ENCODE data around the gene RAB8A.

RAB8A gene

DNA sequence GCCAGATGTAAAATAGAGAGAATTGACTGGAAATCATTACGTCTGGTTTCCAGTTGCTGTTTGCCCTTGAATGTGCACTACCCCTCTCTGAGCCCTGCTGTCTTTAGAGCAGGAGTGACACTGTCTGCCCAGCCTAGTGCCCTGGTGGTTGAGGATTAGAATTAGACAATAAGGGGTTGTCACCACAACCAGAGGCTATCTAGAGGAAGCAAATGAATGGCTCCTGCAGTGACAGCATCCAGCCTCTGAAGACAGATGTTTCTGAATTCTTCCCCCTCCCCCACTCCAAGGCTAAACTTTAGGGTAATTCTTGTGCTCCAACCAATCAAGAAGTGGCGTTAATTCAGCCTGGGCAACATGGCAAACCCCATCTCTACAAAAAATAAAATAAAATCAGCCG lies 2.0 kb downstream of the RAB8A start:
- no peak for DNase-seq

DNA sequence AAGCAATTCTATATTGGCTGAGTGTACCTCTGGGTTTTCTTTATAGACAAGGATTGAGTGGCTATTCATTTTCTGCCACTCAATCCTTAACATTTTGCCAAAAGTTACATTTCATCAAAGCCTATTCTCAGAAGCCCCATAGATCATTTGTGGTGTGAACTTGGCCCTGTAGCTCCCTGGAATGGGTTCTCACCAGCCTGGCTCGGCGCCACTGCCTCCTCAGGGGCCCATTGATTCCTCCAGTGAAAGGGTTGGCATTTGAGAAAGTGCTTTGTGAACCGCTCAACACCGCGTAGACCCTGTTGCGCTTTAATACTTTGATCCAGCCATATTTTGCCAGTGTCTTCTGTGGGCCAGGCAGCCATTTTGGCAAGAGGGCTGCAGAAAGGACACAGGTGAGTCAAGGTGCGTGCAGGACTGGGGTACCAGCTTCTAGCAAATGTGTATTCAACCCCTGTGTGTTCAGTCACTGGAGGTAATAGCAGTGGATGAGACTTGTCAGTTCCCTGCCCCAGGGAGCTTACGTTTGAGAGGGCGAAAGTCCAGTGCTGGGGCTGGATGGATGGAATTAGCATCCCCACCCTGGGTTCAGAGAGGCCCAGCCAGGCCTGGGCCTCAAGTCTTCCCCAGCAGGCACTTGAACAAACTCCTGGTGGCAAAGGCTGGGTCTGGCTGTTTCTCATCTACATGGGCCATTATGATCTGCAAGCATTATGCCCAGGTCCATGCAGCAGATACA lies 3.8 kb downstream of the RAB8A start:
- no peak for DNase-seq

DNA sequence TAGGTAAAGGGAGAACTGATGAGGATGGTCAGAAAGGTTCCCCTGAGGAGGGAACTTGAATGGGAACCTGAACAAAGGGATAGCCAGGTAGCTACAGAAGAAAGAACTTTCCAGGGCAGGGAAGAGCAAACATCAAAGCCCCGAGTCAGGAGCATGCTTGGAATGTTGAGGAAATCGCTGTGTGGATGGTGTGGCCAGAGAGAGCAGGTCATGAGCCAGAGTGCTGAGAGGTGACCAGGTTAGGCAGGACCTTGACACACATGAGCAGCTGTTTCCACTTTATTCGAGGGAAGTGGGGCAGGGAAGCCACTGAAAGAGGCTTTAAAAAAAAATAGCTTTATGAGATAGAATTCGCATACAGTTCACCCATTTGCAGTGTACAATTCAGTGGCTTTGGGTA lies 4.4 kb downstream of the RAB8A start:
- no peak for DNase-seq

DNA sequence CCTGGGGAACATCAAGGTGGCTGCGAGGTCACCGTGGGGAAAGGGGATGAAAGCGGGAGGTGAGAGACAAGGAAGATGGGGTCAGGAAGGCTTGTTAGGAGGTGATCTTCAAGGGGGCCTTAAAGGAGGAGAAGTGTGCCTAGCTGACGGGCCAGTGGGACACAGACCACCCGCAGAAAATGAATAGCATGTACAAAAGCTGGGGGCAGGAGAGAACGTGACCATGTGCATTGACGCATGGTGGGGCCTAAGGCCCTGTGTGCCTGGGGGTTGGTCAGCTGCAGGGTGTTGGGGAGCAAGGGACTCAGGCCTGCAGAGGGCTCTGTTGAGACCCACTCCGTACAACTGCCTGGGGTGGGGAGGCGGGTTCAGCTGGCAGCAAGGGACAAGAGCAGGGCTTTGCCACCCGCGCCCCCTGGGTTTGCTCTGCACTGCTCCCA lies 5.9 kb downstream of the RAB8A start:
- no peak for DNase-seq

DNA sequence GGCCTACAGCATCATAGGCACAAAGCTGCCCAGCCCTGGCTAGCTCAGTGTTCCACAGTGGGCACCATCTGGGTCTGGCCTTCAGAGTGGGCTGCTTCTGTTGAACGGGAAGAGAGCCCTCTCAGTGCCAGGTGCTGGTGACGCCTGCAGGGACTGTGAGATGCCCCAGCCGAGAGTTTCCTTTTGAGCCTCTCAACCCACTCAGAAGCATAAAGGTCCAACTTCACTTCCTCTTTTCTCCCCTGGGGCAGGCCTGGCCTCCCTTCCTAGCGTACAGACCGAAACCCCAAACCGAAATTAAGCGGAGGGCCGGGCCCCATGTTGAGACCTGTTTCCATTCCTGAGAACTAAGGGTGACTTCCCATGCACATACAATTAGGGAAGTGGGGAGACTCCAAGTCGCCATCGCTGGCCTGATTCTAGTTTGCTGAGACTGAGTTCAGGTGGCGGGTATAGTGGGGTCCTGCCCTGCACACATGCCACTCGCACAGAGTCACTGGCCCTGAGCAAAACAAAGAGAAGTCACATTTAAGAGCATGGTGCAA lies 6.9 kb downstream of the RAB8A start:
- DNase-seq: peak; percentile 35 to 86

DNA sequence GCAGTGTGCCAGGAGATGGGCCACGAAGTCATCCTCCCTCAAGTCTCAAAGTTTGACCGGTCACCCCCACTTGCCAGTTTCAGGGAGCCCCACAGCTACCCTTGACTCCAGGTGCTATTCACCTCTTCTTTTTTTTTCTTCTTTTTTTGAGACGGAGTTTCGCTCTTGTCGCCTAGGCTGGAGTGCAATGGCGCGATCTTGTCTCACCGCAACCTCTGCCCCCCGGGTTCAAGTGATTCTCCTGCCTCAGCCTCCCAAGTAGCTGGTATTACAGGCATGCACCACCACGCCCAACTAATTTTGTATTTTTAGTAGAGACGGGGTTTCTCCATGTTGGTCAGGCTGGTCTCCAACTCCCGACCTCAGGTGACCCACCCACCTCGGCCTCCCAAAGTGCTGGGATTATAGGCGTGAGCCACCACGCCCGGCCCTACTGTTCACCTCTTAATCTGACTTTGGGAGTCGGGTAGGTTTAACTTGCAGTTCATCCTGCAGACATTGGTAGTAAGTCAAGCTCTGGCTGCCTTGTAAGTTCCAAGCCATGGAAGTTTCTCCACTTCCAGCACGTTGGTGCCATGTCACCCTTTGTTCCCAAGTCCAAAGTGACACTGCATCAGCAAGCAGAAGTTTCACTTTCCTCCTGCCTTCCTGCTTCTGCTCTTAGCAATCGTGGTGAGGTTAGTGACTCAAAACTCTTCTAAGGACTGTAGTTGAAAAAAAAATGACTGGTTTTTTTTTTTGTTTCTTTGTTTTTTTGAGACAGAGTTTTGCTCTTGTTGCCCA lies 7.6 kb downstream of the RAB8A start:
- DNase-seq: peak in 1 of 2 donors; percentile 65

DNA sequence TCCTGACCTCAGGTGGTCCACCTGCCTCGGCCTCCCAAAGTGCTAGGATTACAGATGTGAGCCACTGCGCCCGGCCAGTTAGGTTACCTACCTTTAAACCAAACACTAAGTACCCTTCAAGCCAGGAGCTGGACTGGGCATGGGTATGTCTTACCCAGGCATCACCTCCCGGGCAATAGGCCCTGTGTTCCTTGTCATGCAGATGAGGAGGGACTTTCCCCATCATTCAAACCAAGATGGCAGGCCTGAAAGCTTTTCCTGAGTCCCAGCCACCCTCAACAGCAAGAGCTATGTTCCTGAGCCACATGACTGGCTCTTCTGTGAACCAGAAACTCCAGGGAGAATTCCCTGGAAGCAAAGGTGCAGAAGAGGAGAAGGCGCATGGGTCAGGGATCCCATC lies 9.5 kb downstream of the RAB8A start:
- DNase-seq: no peak

DNA sequence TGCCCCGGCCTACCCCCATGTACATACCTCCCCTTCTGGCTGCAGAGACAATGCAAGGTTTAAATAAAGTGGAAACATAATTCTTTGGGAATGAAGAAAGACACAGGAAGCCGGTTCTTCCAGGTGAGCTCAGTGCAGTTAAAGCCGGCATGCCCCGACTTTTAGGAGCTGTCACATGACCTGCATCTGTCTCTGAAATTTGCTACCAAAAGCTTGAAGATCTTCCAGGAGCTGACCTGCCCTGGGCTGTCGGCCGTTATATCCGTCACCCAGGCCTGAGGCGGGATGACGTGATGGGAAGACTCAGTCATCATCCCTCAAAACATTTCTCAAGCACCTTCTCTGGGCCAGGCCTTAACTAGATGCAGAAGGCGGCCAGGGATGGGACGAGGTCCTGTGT lies 10.3 kb downstream of the RAB8A start:
- DNase-seq: no peak

DNA sequence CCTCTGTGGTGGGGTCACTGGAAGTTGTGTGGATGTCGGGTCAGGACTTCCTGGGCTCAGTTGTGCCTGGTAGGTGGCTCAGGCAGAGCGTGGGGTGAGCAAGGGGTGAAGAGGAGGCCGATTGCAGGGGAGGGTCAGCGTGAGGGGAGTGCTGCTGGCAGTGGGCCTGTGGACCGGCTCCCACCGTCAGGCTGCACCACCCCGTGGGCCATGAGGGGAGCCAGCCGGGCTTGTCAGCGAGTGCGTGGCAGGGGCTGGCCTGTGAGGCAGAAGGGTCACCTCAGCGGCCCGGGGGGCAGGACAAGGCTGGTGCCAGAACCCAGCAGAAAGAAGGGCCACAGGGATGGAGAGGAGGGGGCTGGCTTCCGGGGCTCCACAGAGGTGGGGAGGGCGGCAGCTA lies 13.3 kb downstream of the RAB8A start:
- no peak for DNase-seq

DNA sequence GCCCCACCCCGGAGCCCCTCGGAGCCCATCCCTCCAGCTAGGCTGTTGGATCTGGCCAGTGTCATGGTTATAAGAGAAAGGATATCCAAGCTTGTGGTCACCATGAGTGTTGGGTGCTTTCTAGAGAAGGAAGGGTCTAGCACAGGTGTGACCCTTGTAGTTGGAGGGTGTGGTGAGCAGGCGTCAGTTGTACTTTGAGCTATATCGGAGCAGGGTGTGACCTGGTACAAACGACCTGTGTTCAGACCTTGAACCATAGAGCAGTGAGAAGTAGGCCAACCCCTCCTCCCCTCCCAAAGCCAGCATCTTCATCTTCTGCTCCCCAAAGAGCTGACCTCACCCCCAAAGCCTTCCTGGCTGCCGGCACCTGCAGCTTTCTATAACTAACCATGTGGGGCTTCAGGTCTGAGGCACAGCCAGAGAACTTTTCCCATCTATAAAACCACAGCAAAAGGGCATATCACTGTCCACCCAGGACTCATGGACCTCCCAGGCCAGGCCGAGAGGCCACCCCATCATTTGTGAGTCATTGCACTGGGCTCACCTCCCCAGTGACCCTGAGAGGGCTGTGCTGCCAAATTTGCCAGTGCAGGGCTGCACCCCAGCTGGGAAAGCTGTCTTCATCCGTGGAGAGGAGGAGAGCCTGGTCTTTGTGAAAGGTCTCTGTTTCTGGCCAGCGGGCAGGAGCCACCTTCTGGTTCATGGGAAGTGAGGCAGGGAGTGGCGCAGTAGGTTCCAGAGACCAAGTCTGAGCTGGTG lies 14.2 kb downstream of the RAB8A start:
- DNase-seq: no peak

DNA sequence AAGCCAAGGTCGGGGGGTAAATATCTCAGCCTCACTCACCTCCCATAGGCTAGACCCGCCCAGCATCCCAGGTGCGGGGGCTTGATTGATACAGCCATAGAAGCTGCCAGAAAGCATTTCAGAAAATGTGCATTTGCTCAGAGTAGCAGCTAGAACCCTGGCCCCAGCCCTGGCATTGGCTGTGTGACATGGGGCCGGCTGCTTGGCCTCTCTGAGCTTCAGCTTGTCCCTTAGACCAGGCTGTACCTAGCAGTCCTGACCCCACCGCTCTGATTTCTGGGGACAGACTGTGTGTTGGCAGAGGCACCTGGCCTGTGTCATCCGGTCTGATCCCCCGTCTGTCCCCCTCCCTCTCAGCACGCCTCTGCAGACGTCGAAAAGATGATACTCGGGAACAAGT lies 15.4 kb downstream of the RAB8A start:
- no peak for DNase-seq

DNA sequence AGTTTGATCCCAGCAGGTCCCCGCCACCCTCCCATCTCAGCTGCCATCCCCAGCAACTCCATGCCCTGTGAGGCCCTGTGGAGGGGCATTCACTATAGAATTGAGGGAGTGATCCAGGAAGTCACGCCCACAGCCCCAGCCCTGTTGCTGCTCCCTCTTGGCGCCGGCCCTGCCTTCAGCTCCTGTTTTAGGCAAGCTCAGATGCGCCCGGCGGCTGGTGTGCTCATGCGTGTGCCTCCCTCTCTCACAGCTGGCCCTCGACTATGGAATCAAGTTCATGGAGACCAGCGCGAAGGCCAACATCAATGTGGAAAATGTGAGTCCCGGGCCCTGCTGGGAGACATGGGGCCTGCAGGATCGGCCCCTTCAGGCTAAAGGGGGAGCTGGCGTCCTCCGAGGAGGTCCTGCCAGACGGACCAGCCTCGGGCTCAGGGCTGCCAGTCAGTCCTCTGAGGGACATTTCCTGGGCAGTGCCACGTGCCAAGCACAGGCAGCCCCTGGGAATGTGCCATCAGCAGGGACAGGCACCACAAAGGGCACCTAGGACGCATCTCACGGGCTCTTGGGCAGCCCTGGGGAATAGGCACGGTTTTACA lies 16.2 kb downstream of the RAB8A start:
- no peak for DNase-seq

DNA sequence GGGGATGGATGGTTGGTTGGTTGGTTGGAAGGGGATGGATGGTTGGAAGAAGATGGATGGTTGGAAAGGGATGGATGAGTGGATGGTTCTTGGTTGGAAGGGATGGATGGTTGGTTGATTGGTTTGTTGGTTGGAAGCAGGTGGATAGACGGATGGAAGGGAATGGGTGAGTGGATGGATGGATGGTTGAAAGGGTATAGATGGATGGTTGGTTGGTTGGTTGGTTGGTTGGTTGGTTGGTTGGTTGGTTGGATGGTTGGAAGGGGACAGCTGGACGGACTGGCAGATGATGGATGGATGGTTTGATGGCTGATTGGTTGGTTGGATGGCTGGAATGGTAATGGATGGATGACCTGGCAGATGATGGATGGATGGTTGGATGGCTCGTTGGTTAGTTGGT lies 20.0 kb downstream of the RAB8A start:
- DNase-seq: no peak

DNA sequence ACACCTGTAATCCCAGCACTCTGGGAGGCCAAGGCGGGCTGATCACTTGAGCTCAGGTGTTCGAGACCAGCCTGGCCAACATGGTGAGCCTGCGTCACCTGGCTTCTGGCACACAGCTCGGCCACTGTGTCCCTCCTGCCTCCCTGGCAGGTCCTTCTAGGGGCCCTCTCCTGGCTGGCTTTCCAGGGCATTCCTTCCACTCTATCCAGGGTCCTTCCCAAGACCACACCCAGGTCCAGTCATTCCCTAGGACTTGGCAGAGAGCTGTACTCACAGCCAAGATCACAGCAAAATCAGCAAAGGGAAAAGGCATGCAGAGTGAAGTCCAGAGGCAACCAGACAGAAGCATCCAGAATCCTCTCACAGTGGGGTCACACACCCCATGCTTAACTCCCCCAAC lies 22.1 kb downstream of the RAB8A start:
- DNase-seq: no peak

DNA sequence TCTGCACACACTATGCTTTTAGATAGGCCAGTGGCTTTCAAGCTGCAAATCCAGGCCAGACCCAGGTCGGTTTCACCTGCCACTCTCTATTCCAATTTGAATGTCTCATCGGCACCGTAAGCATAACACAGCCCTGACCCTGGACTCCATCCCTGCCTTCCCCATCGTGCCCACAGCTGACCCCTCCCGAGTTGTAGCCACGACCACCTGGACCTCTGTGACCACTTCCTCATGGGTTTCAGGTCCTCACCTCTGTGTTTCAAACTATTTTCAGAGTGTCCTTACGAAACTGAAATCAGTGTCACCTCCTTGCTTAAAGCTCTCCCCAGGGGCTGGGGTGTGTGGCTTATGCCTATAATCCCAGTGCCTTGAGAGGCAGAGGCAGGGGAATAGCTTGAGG lies 22.8 kb downstream of the RAB8A start:
- no peak for DNase-seq

DNA sequence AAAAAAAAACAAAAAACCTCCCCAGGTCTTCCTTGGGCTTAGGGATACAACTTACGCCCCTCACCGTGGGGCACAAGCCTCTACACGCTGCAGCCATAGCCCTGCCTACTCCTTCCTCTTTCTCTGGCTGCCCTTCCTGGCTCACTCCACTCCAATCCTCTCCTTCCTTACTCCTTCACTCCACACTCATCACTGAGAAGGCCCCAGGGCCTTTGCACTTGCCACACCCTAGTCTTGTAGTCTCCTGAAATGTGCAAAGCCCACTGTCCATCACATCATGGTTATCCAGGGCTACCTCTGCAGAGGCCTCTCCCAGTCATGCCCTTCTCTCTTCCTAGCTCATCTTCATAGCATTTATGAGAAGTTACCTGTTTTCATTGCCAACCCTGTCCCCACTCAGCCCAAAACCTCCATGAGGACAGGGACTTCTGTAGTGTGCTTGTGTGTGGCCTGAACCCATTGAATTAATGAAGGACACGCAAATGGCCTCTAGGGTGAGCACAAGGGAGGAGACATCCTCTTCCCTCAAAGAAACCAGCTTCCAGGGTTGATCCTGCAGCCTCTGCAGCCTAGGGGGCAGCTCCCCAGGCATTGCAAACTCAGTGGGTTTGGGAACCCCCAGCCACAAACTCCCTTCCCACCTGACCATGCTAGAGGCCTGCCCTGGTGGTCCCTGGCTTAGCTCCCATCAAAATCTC lies 23.9 kb downstream of the RAB8A start:
- DNase-seq: no peak

DNA sequence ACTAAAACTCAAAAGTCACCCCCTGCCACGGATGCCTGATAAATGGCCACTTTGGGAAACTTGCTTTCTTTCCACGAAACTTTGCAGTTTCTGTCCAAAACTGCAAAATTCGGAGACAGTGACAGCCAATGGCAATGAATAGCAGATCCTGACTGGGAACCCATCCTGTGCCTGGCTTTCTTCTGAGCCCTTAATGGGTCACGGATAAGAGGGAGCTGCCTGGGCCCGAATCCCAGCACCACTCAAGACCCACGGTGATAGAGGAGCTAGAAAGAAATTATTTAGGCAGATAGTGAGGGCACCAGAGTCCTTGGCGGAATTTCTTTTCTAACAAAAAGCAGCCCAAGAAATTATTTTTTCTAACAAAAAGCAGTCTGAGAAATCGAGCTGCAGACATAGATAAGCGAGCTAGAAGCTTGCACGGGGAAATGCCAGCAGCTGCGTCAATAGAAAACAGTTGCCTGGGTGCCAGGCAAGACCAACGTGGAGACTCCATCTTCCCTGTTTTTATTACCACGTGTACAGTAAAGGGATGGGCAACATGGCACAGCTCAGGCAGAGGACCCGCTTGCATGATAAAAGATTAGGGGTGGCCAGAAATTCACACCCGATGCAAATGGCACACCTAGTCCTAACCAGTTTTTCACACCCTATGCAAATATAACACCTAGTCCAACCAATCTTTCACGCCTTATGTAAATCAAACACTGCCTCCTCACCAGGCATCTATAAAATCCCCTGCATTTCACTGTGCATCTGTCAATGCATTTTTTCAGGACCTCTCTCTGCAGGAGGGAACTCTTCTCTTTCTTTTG lies 24.7 kb downstream of the RAB8A start:
- no peak for DNase-seq

DNA sequence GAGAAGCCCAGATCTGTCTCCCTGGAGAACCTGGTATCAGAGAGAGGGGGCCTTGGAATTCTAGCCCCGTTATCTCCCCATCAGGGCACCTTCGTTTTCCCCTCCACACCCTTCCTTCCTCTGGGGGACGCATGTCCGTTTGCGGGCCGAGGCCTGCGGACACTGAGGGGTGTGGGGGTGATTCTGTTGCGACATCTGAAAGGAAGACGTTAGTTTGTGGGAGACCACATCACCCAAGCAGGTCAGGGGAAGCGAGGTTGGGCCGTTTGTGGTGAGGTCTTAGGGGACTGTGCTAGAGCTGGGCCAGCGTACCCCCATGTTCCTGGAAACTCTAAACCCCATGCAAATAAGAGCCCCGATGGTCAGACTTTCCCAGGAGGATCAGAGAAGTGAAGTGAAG lies 28.1 kb downstream of the RAB8A start:
- peak in 1 of 2 donors; percentile 49 for DNase-seq

DNA sequence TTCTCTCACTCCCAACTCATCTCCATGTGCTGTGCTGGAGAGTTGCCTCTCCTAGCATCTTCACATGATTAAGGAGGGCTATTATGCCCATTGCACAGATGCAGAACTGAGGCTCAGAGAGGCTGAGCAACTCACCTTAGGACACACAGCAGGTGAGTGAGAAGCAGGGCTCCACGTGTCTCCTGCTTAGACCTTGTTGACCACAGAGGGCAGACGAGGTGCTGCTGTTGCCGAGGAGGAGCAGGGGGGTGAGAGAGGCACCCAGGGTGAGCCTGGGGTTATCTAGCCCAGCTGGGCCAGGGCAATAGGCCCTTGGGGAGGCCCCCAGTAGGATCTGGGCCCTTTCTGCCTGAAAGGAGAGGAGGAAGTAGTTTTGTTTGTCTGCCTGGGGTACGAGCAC lies 29.4 kb downstream of the RAB8A start:
- DNase-seq: no peak

DNA sequence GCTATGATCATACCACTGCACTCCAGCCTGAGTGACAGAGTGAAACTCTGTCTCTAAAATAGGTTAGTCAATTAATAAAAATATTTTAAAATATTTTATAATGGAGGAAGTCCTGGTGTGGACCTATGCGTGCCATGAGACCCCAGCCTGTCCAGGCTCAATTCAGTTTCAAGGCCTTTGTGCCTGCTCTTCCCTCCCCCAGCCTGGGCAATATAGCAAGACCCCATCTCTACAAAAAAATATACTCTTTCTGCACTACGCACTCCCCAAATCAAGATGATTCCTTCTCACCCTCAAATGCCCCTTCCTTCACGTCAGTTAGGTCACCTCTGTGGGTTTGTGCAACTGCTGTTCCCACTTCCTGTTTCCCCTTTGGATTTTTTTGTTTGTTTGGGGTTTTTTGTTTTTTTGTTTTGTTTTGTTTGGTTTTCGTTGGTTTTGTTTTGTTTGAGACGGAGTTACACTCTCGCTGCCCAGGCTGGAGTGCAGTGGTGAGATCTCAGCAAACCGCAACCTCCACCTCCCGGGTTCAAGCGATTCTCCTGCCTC lies 30.4 kb downstream of the RAB8A start:
- DNase-seq: no peak
